Ovary (tissue), 3 donors: ENCODE data around the gene UTS2R.

Experiments
- CTCF ChIP-seq, 3 donors: fragments of 450-650 bp in 2 of 3; fragments of 200-600 bp in 1 of 3; IDR thresholded peaks; one replicate each; pipeline versions ENCODE4 v1.5.1 to v1.8.0; 2016 to 2022; ENCODE audit warnings: antibody characterized with exemption in 3 of 3, mild to moderate bottlenecking in 1 of 3
- EP300 ChIP-seq: sonication (generic); formaldehyde crosslinking; IDR thresholded peaks from one replicate; pipeline ENCODE4 v1.6.1; 2017; ENCODE audit warnings: antibody characterized with exemption
- donor health status: DM: no; HTN: no; CAD: no.

- no peak for TF ChIP-seq CTCF (IDR thresholded peaks at IDR 0.05)
- TF ChIP-seq EP300: no peak
Observed at GRCh38 chr17:82353484-82353883, 18.1 kb upstream of the UTS2R start.
